ENCODE data around the gene DNAH1.
A peak's percentile ranks its signal among the peaks of the same experiment; 100 is the strongest.
"Not testable (repeated sequence)": the region's sequence is repeated elsewhere in the genome, so short reads cannot be mapped to it uniquely, and the experiment has no call there.

Gene DNAH1

DNA sequence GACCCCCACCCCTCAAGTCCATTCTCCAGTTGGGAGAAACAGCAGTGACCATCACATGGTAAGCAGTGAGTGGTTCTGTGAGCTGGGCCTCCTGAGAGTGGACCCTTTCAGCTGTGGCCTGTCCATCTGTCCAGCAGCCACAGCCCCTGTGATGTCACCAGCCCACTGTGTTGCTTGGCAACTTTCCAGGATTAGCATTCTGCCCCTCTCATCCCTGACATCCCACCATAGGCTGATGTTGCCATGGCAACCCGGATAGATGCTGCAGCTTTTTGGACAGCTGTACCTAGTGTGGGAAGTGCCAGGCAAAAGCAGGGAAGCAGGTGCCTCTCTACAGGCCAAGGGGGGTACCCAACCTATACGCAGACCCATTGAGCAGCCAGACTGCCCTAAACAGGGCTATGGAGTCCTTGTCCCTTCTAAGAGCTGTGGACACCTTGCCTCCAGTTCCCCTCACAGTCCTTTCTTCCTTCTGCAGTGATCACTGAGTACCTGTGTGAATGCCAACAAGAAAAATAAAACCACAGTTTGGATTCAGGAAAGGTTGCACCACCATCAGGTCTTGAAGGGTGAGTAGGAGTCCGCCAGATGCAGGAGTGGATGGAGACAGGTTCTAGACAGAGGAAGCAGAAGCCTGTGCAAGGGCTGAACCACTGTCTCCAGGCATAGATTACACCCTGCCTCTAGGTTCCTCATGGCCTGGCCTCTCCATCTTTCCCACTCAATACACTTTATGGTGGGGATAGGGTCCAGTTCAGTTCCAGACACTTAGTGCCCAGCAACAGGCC lies at the start of gene DNAH1:
Gene DNAH1 (plus strand): TSS at position 343 of the 788 bp plus-strand sequence. CDS start 6,124 bp downstream, outside the sequence.
- FAIRE-seq (no peak), DNase-seq (ENCODE audit: extremely low spot score, insufficient read length, low read depth) (no peak)

GRCh38 chr3:52268036-52268435 lies 48.1 kb upstream of the DNAH1 start:
- DNase-seq (ENCODE audit: extremely low spot score, insufficient read length, low read depth) (no peak), FAIRE-seq (no peak)

DNA sequence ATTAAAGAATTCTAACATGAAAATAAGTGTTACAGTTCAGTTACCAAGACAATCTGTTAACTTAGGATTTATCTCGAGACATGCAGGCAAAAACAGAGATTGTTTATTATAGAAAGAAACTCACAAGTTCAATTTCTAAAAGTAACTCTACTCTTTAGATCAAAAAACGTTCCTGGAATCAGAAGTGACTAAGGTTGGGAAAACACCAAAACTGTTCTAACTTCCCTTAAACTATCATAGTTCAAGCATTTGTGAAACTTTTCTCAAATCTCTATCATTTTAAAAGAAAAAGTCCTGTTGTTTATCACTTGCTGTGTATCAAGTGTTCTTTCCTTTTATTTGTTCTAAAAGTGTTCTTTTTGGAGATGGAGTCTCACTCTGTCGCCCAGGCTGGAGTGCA lies 46.3 kb upstream of the DNAH1 start:
- no peak for DNase-seq (ENCODE audit: extremely low spot score, insufficient read length, low read depth)
- FAIRE-seq: no peak

- FAIRE-seq: no peak
- no peak for DNase-seq (ENCODE audit: extremely low spot score, insufficient read length, low read depth)
These were observed 45.8 kb upstream of the DNAH1 start for GRCh38 chr3:52270252-52270754.

DNA sequence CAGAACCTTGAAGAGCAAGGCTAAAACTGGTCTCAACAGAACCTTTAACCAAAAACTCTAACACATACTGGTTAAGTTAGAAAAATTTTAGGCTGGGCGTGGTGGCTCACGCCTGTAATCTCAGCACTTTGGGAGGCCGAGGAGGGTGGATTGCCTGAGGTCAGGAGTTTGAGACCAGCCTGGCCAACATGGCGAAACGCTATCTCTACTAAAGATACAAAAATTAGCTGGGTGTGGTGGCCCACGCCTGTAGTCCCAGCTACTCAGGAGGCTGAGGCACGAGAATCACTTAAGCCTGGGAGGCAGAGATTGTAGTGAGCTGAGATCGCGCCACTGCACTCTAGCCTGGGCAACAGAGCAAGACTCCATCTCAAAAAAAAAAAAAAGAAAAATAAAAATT lies 43.9 kb upstream of the DNAH1 start:
- FAIRE-seq; DNase-seq (ENCODE audit: extremely low spot score, insufficient read length, low read depth): not testable (repeated sequence)

GRCh38 chr3:52272831-52273230 lies 43.3 kb upstream of the DNAH1 start:
- DNase-seq (ENCODE audit: extremely low spot score, insufficient read length, low read depth): no peak

GRCh38 chr3:52274781-52275180 lies 41.3 kb upstream of the DNAH1 start:
- DNase-seq (ENCODE audit: extremely low spot score, insufficient read length, low read depth); FAIRE-seq: not testable (repeated sequence)

More at GRCh38 chr3:52272831-52273230, 43.3 kb upstream of the DNAH1 start:
- no peak for FAIRE-seq

DNA sequence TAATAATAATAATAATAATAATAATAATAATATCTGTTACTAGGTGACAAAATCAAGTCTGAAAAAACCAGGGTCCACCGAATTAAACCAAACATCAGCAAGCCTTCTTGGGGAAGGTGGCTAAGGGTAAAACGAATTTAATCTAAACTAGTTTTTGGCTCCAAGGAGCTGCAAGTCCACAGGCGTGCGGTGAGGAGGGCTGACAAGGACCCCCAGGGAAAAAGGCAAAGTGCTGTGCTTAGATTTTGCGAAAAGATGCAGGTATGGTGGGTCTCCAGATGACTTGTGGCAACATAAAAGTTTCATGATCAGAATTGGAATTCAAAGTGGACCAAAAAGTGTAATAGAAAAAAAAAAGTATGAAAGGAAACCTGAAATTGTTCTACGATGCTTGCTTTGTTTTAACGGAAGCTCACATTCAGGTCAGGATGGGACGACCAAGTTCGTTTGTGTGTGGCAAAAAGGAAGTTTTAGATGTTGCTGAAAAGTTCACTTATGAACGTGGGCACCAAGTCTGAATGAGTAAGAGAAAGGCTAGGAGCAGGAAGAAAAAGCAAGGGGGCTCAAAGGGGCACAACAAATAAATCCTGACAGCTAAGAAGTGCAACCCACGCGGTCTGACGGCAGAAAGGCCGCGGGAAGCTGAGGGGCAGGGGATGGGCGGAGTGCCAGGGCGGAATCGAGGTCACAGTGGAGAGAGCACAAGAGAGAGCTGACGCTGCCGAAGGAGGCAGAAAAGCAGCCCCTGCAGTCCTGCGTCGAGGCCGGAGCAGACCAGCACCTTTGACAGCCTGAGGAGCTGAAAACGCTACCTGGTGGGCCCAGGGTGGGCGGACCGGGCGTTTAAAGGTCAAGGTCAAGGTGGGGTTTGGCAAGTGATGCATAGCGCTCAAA lies 38.8 kb upstream of the DNAH1 start:
- no peak for DNase-seq (ENCODE audit: extremely low spot score, insufficient read length, low read depth)
- FAIRE-seq: peak; percentile 79

- no peak for DNase-seq (ENCODE audit: extremely low spot score, insufficient read length, low read depth)
- FAIRE-seq: peak; percentile 56
These were observed 38.1 kb upstream of the DNAH1 start for GRCh38 chr3:52277972-52278509.

DNA sequence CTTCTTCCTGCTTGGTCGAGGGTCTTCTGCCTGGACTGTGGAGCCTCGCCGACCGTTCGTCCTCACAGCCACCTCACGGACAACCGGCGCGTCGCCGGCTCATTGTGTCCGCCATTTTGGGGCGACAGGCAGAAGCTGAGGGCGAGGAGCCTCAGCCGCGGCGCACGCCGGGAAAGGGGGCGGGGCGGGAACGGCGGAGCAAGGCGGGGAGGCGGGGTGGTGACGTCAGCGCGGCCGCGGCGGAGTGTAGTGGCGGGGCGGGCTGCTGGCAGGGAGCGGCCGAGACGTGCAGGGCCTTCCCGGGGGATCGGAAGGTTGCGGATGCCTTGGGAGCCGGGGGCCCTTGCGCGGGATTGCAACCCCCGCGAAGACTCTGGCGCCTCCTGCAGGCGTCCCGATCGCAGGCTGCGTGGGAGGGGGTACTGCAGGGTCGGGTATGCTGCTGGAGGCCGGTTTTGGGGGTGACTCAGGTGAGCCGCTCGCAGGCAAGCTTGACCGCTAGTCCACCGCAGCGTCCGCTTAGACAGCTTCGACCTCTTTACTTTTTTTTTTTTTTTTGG lies 37.5 kb upstream of the DNAH1 start, which contains the start of gene WDR82:
Gene WDR82 (minus strand): TSS at position 140 of the 560 bp plus-strand sequence. CDS start 288 bp downstream, outside the sequence.
- FAIRE-seq (peak; percentile 91), DNase-seq (ENCODE audit: extremely low spot score, insufficient read length, low read depth) (peak; percentile 92)

GRCh38 chr3:52279596-52279995 lies 36.5 kb upstream of the DNAH1 start:
- no peak for FAIRE-seq
- DNase-seq (ENCODE audit: extremely low spot score, insufficient read length, low read depth): no peak

DNA sequence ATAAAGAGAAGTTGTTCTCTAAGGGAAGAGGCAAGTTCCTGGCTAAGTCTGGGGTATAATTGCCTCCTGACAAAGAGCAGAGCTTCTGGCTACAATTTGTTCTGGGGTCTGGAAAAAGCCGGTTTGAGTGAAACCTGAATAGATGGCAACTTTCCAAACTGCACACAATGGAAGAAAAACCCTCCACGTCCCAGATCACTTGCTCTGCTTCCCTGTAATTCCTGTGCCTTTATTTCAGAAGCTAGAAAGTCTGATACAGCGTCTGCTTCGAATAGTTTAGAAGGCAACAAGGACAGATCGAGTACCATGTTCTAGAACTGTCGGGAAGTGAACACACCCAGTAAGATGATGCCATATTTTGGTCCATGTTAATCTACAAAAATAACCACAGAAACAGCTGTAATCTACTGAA lies 36.1 kb upstream of the DNAH1 start:
- no peak for FAIRE-seq

GRCh38 chr3:52281981-52282801 lies 33.9 kb upstream of the DNAH1 start:
- DNase-seq (ENCODE audit: extremely low spot score, insufficient read length, low read depth) (no peak), FAIRE-seq (no peak)

More for the DNA sequence above, 36.1 kb upstream of the DNAH1 start:
- no peak for DNase-seq (ENCODE audit: extremely low spot score, insufficient read length, low read depth)

GRCh38 chr3:52283306-52283705 lies 32.8 kb upstream of the DNAH1 start:
- DNase-seq (ENCODE audit: extremely low spot score, insufficient read length, low read depth): no peak
- no peak for FAIRE-seq

GRCh38 chr3:52284051-52284450 lies 32.1 kb upstream of the DNAH1 start:
- FAIRE-seq; DNase-seq (ENCODE audit: extremely low spot score, insufficient read length, low read depth): not testable (repeated sequence)

DNA sequence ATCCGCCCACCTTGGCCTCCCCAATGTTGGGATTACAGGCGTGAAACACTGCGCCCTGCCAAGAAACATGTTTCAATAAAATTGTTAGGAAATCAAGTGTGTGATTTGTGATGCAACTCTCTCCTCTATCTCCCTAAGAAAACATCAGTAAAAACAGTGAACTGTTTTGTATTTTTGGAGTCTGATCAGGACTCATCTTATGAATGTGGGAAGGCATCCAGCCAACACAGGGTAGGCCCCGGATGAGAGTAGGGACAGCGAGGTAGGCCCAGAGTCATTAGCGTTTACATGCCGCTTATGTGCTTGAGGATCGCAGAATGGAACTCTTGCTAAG lies 29.4 kb upstream of the DNAH1 start:
- no peak for FAIRE-seq
- DNase-seq (ENCODE audit: extremely low spot score, insufficient read length, low read depth): no peak

DNA sequence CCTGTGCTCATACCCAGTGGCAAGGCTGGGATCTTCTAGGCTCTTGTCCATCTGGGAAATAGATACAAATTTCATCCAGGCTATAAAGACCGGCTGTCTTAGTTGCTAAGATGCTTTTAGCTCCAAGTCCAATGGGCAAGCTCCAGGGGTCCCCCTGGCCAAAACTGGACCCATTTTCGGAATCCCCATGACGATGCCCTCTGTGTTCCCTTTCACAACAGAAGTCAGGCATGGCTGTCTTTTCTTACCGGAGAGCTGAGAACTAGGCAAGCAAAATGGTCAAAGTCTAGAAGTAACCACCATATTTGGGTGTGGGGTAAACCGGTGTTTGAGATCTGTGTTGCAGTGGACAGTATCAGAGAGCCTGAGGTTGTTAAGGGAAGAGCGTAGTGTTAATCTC lies 27.4 kb upstream of the DNAH1 start:
- FAIRE-seq: no peak

DNA sequence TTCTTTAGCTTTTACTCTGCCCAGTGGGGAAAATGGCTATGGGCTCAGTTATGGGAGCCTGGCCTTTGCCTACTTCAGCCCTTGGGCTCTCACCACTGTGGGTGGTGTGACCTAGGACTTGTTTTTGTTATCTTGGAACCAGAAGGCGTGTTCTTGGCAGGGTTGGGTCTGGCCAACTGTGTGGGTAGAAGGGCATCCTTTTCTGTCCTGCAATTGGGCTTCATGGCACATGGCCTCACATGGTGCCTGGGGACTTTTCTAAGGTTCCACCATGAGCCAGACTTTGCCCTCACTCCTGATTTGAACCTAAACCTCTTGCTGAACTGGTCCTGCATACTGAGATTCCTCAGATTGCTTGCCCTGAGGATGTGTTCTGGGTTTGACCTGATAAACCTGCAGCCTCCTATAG lies 26.8 kb upstream of the DNAH1 start:
- DNase-seq (ENCODE audit: extremely low spot score, insufficient read length, low read depth) (no peak), FAIRE-seq (no peak)

More for the DNA sequence above, 27.4 kb upstream of the DNAH1 start:
- DNase-seq (ENCODE audit: extremely low spot score, insufficient read length, low read depth): no peak
